IMR-90 (cell line): ENCODE measurements around the gene BCS1L. TPM values are rescaled to one million over a fixed set of nuclear protein-coding genes. Genes with fewer than 3 reads are reported as not detected.
"Not testable (repeated sequence)": the region's sequence is repeated elsewhere in the genome, so short reads cannot be mapped to it uniquely, and the experiment has no call there.

Experiments
- ATAC-seq: fragments of 200-7000 bp; cut with Tn5 transposase; 2 replicates; pipeline ENCODE4 v1.9.1; 2020; ENCODE audit warnings: low read depth, mild to moderate bottlenecking, moderate library complexity
- BruUV-seq: library from RNA; stranded (reverse); fragments of 400-500 nt; replicated peaks from 2 replicates; lab custom pipeline; 2021; lab: Mats Ljungman, UMichigan
- CTCF ChIA-PET: fragments of 300-600 bp; formaldehyde crosslinking; extraction: SDS; loops from one replicate; lab custom pipeline; 2021; ENCODE audit warnings: antibody characterized with exemption; lab: Yijun Ruan, JAX
- POLR2A ChIA-PET: fragments of 300-600 bp; sonication (Branson Sonifier 250); formaldehyde crosslinking; loops from one replicate; lab custom pipeline; 2022; ENCODE audit warnings: antibody characterized with exemption; ENCODE audit not compliant: unreplicated experiment; lab: Charles Lee
- DNase-seq: peaks from one replicate; pipeline ENCODE4 v3.0.0; 2013
- H2AFZ ChIP-seq: replicated peaks from 2 replicates; pipeline ENCODE3; 2013; ENCODE audit warnings: low read length, mild to moderate bottlenecking; ENCODE audit not compliant: poor library complexity
- H2AK5ac ChIP-seq: 2 replicates; pipeline ENCODE4 v1.6.1; 2013; ENCODE audit warnings: low read depth, low read length, inconsistent platforms
- H2AK9ac ChIP-seq: replicated peaks from 2 replicates; pipeline ENCODE3; 2013; ENCODE audit warnings: mild to moderate bottlenecking, low read depth, low read length, moderate library complexity; ENCODE audit not compliant: poor library complexity
- H2BK120ac ChIP-seq: 2 replicates; pipeline ENCODE4 v1.6.1; 2013; ENCODE audit warnings: low read depth, low read length, inconsistent platforms
- H2BK15ac ChIP-seq: 3 replicates; pipeline ENCODE4 v1.6.1; 2013; ENCODE audit warnings: low read depth, low read length, inconsistent platforms
- H2BK20ac ChIP-seq: 2 replicates; pipeline ENCODE4 v1.6.1; 2013; ENCODE audit warnings: low read depth, mild to moderate bottlenecking, inconsistent platforms, low read length, moderate library complexity
- H2BK5ac ChIP-seq: 2 replicates; pipeline ENCODE4 v1.6.1; 2013; ENCODE audit warnings: mild to moderate bottlenecking, low read depth, low read length, inconsistent platforms; ENCODE audit not compliant: poor library complexity, severe bottlenecking
- H3K14ac ChIP-seq: replicated peaks from 2 replicates; pipeline ENCODE4 v1.6.1; 2013; ENCODE audit warnings: low read depth, low read length, inconsistent platforms
- H3K18ac ChIP-seq: 2 replicates; pipeline ENCODE4 v1.6.1; 2013; ENCODE audit warnings: low read depth, low read length, control low read depth
- H3K23ac ChIP-seq: 2 replicates; pipeline ENCODE4 v1.6.1; 2013; ENCODE audit warnings: low read depth, low read length, inconsistent platforms
- H3K27ac ChIP-seq: 2 replicates; pipeline ENCODE4 v1.5.1; 2013; ENCODE audit warnings: mild to moderate bottlenecking, control low read depth, low read length; ENCODE audit not compliant: insufficient read depth
- H3K27me3 ChIP-seq: 2 replicates; pipeline ENCODE4 v1.6.1; 2013; ENCODE audit warnings: low read length; ENCODE audit not compliant: control insufficient read depth, insufficient read depth
- H3K36me3 ChIP-seq: 2 replicates; pipeline ENCODE4 v1.6.1; 2013; ENCODE audit warnings: low read length, mixed read lengths; ENCODE audit not compliant: control insufficient read depth, insufficient read depth
- H3K4ac ChIP-seq: 2 replicates; pipeline ENCODE4 v1.6.1; 2013; ENCODE audit warnings: low read depth, low read length, inconsistent platforms
- H3K4me1 ChIP-seq: 2 replicates; pipeline ENCODE4 v1.6.1; 2013; ENCODE audit warnings: low read length, mixed read lengths; ENCODE audit not compliant: control insufficient read depth, insufficient read depth
- H3K4me2 ChIP-seq: 2 replicates; pipeline ENCODE4 v1.6.1; 2013; ENCODE audit warnings: low read depth, mild to moderate bottlenecking, control low read depth, low read length, moderate library complexity
- H3K4me3 ChIP-seq: 2 replicates; pipeline ENCODE4 v1.5.1; 2013; ENCODE audit warnings: low read depth, mild to moderate bottlenecking, control low read depth, low read length, moderate library complexity; ENCODE audit not compliant: insufficient read depth
- H3K56ac ChIP-seq: 2 replicates; pipeline ENCODE4 v1.6.1; 2013; ENCODE audit warnings: low read length, inconsistent platforms; ENCODE audit not compliant: insufficient read depth; ENCODE audit errors: extremely low read depth
- H3K79me1 ChIP-seq, 2 experiments: 2 replicates each; pipeline ENCODE4 v1.6.1; 2013; ENCODE audit warnings: low read length in 2 of 2, inconsistent platforms in 1 of 2, low read depth in 1 of 2
- H3K9ac ChIP-seq: 2 replicates; pipeline ENCODE4 v1.6.1; 2013; ENCODE audit warnings: low read depth, low read length, control low read depth
- H3K9me1 ChIP-seq: 2 replicates; pipeline ENCODE4 v1.6.1; 2013; ENCODE audit warnings: low read length, inconsistent platforms; ENCODE audit not compliant: insufficient read depth
- H3K9me3 ChIP-seq: 2 replicates; pipeline ENCODE4 v1.6.1; 2013; ENCODE audit warnings: low read length; ENCODE audit not compliant: control insufficient read depth, insufficient read depth
- H4K20me1 ChIP-seq: 2 replicates; pipeline ENCODE4 v1.6.1; 2013; ENCODE audit warnings: low read length, inconsistent platforms; ENCODE audit not compliant: insufficient read depth
- H4K5ac ChIP-seq: 2 replicates; pipeline ENCODE4 v1.6.1; 2013; ENCODE audit warnings: mild to moderate bottlenecking, low read depth, low read length, control low read depth
- H4K8ac ChIP-seq, 2 experiments: 2 replicates each; pipeline ENCODE4 v1.6.1; 2013; ENCODE audit warnings: low read depth in 2 of 2, low read length in 2 of 2, control low read depth in 1 of 2, inconsistent platforms in 1 of 2
- H4K91ac ChIP-seq: 2 replicates; pipeline ENCODE4 v1.6.1; 2013; ENCODE audit warnings: low read depth, low read length, inconsistent platforms; ENCODE audit not compliant: insufficient read depth
- MAZ ChIP-seq: IDR thresholded peaks from 2 replicates; pipeline ENCODE4 v1.6.1; 2012; ENCODE audit warnings: low read depth, mild to moderate bottlenecking, low read length, improper control_type of control experiment, moderate library complexity, borderline replicate concordance
- RAD21 ChIP-seq: IDR thresholded peaks from 2 replicates; pipeline ENCODE4 v1.6.1; 2012; ENCODE audit warnings: low read length, improper control_type of control experiment
- SMC3 ChIP-seq: fragments of 150-350 bp; IDR thresholded peaks from 2 replicates; pipeline ENCODE4 v1.6.1; 2016; ENCODE audit warnings: low read depth, mild to moderate bottlenecking, antibody characterized with exemption, low read length, moderate library complexity
- WGBS, 2 experiments: methylation state at CpG; one replicate each; pipeline versions ENCODE4 v1.1.5 to v1.1.7; 2013; ENCODE audit warnings: missing lambda C conversion rate in 2 of 2; ENCODE audit not compliant: insufficient read length in 1 of 2; ENCODE audit errors: extremely low coverage in 2 of 2; 5-methylcytosine and 5-hydroxymethylcytosine counted together
- dilution Hi-C: fragments of 300-500 bp; cut with HindIII; formaldehyde crosslinking; loops from one replicate; pipeline ENCODE4 v1.14.3; 2018; ENCODE audit warnings: low sequenced_read_pairs; ENCODE audit not compliant: unreplicated experiment
- in situ Hi-C: fragments of 300-500 bp; cut with MboI; formaldehyde crosslinking; loops from 3 replicates; pipeline ENCODE4 v1.14.3; 2019; ENCODE audit warnings: low sequenced_read_pairs, inconsistent platforms, mixed read lengths
- intact Hi-C: fragments of 100-400 bp; cut with micrococcal nuclease; formaldehyde crosslinking; loops from 2 replicates; pipeline ENCODE4 v1.10.0; 2022
- polyA plus RNA-seq, 3 experiments: library from polyadenylated mRNA; depleted of rRNA; stranded (reverse); fragments of >200 nt; gene quantifications; 2 replicates each; pipeline ENCODE4 v1.2.3, GENCODE V29; 2012; ENCODE audit warnings: low replicate concordance in 1 of 3
- total RNA-seq: library from RNA; depleted of rRNA; stranded (reverse); fragments of >200 nt; gene quantifications from 2 replicates; pipeline ENCODE4 v1.2.3, GENCODE V29; 2012
- TF ChIP-seq, protein P1 (sequence below): conservative IDR thresholded peaks from 2 replicates; pipeline ENCODE4 v1.5.1; 2012; ENCODE audit warnings: mild to moderate bottlenecking, low read depth, low read length, improper control_type of control experiment

Gene BCS1L
- total and polyA plus RNA-seq, 2 of the 4 experiments (the other 2 are of a cell fraction) = 39.1 to 56.7 TPM

DNA sequence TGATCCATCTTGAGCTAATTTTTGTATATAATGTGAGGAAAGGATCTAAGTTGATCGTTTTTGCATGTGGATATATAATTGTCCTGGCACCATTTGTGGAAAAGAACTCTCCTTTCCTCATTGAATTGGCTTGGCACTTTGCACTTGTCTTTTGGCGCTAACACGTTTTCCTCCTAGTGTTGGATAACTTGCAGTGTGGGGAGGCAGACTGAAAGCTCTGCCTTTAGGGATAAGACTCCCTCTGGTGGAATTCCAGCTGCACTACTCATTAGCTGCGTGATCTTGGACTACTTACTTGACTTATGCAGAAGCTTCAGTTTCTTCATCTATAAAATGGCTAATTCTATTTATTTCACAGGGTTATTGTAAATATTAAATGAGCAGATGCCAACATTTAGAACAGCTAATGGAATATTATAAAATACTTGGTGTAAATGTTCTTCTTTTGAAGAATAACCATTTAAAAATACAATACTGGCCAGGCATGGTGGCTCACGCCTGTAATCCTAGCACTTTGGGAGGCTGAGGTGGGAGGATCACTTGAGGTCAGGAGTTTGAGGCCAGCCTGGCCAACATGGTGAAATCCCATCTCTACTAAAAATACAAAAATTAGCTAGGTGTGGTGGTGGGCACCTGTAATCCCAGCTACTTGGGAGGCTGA is 28.0 kb downstream of the BCS1L start:
- no CpG with 5 or more reads among the region's 5 CpGs for WGBS, 2 experiments
- H4K20me1 ChIP-seq, H3K9me3 ChIP-seq, H3K79me1 ChIP-seq, H2BK5ac ChIP-seq, H4K8ac ChIP-seq, H3K27me3 ChIP-seq, H3K4me2 ChIP-seq, H4K5ac ChIP-seq, H2AFZ ChIP-seq, H3K9me1 ChIP-seq, H2BK120ac ChIP-seq, dilution Hi-C loops, H4K91ac ChIP-seq, H3K14ac ChIP-seq, H2AK9ac ChIP-seq, H3K27ac ChIP-seq, H3K18ac ChIP-seq, H3K4me1 ChIP-seq, H3K4ac ChIP-seq, H2BK15ac ChIP-seq, H2AK5ac ChIP-seq, BruUV-seq, H2BK20ac ChIP-seq, H3K9ac ChIP-seq, H3K56ac ChIP-seq, H3K4me3 ChIP-seq, H3K23ac ChIP-seq: not testable (repeated sequence)
- ChIA-PET POLR2A (interaction anchor here (0.7 kb wide), 1 partner anchor 10 kb away, joined by 3 read pairs; no protein-coding TSS in a partner anchor), CTCF (interaction anchor here (0.6 to 1.8 kb wide), 9 partner anchors 9 to 165 kb away, joined by 3 to 18 read pairs (median 3); partner anchors contain the start of genes BCS1L, RNF25, STK36 and ZNF142)
- in situ Hi-C loops (loop anchor here (10.0 kb wide), 1 partner anchor 157 kb away; no protein-coding TSS in a partner anchor), intact Hi-C loops (loop anchor here (1.0 kb wide), 2 partner anchors 28 to 160 kb away; partner anchors contain the start of genes BCS1L and ZNF142)
- peaks cover 21% of the 10 kb centered on the region for H3K36me3 ChIP-seq
- ATAC-seq = peak; percentile 99
- peak; percentile 81 for DNase-seq
- TF ChIP-seq SMC3 = peak; percentile 80
- TF ChIP-seq, protein P1, sequence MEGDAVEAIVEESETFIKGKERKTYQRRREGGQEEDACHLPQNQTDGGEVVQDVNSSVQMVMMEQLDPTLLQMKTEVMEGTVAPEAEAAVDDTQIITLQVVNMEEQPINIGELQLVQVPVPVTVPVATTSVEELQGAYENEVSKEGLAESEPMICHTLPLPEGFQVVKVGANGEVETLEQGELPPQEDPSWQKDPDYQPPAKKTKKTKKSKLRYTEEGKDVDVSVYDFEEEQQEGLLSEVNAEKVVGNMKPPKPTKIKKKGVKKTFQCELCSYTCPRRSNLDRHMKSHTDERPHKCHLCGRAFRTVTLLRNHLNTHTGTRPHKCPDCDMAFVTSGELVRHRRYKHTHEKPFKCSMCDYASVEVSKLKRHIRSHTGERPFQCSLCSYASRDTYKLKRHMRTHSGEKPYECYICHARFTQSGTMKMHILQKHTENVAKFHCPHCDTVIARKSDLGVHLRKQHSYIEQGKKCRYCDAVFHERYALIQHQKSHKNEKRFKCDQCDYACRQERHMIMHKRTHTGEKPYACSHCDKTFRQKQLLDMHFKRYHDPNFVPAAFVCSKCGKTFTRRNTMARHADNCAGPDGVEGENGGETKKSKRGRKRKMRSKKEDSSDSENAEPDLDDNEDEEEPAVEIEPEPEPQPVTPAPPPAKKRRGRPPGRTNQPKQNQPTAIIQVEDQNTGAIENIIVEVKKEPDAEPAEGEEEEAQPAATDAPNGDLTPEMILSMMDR = peak; percentile 85
- TF ChIP-seq RAD21 = peak; percentile 74
- TF ChIP-seq MAZ = peak; percentile 25; the same call in 1 of the 2 replicates
